Urothelium cell line (cell line): Measurements from ENCODE around the gene UQCRHL.

Experiments
- DNase-seq: peaks from one replicate; pipeline ENCODE4 v3.0.0; 2011; ENCODE audit warnings: low spot score, mixed read lengths
- FAIRE-seq: peaks from 2 replicates; lab custom pipeline; 2011; peaks lifted over from hg19 to GRCh38; lab: Jason Lieb, UNC

Gene UQCRHL

DNA sequence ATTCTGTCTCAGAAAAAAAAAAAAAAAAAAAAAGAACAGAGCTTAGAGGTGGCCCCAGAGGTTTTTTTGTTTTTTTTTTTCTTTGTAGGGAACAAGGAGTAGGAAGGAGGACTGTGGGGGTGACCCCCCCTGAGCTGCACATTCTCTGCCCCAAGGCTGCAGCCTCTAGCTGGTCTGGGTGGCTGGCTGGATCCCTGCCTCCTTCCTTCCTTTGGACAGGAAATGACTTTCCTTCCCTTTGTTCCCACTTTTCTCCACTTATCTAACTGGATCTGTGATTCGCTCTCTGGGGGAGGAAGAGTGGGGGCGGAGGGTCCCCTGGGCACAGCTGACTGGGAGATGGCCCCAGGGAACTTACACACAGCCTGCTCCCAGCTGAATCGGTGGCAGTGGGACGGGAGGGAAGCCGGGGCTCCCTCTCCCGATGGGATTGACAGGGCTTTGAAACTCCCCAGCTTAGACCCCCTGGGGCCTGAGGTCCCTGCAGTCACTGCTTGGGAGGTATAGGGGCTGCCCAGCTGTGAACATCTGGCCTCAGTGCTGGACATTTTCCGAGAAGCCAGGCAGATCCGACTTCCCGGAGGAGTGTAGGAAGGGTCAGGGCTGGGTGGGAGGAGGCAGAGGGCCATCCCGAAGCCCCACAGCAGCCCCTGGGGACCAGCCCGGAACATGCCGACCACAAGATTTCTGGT is 46.8 kb downstream of the UQCRHL start:
- no peak for FAIRE-seq
- DNase-seq = peak; percentile 54

DNA sequence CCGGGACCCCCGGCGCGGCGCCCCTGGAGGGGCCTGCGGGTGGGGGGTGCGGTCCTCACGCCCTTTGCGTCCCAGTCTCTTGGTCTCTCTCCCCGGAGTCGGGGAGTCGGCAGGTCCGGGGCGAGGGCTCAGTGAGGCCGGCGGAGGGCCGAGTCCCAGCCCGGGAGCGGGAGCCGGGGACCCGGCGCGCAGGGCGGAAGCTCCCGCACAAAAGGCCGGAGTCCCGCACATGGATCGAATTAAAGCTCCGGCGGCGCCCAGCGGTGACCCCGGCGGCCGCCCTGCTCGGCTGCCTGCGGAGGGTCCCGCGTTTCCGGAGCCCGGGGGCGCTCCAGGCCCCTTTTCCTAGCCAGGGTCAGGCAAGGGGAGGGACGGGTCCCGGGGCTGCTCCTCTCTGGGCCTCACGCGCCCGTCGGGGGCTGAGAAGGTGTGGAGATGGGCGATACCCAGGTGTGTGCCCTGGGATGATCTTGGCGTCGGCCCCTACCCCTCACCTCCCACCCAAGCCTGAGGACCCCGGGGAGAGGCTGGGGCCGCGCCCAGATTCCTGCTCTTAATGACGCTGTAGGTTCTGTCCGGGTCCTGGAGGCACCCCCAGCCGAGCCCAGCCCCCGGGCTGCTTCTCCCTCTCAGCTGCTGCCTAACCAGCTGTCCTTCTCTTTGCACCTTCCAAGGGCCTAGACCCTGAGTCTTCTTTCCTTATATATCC is 48.3 kb downstream of the UQCRHL start:
- DNase-seq (no peak), FAIRE-seq (no peak)

DNA sequence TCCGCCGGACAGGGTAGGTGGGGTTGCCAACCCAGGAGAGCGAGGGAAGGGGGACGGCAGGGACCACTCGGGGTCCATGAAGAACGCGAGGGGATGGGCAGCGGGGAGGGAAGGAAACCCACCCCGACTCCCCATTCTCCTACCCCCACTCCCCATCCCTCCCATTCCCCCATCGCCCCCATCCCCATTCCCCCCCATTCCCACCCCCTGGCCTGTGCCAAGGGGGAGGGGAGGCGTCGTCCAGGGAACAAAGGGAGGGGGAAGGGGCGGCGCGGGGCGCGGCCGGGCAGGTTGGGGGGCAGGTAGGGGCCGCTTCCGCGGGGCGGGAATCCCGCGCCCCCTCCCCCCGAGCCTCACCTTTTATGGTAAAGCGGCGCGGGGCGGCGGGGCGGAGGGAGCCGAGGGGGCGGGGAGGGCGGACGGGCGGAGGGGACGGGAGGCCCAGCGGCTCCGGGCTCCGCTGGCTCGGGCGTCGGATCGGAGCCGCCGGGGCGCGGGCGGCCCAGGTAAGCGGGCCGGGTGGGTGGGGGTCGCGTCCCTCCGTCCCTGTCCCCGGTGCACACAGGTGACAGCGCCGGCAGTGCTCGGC is 49.0 kb downstream of the UQCRHL start, which contains the start of gene FBLIM1:
FBLIM1 (plus strand) TSS at position 453 of the 589 bp plus-strand sequence. CDS start 6,189 bp downstream, outside the sequence.
- no peak for DNase-seq
- FAIRE-seq = no peak

DNA sequence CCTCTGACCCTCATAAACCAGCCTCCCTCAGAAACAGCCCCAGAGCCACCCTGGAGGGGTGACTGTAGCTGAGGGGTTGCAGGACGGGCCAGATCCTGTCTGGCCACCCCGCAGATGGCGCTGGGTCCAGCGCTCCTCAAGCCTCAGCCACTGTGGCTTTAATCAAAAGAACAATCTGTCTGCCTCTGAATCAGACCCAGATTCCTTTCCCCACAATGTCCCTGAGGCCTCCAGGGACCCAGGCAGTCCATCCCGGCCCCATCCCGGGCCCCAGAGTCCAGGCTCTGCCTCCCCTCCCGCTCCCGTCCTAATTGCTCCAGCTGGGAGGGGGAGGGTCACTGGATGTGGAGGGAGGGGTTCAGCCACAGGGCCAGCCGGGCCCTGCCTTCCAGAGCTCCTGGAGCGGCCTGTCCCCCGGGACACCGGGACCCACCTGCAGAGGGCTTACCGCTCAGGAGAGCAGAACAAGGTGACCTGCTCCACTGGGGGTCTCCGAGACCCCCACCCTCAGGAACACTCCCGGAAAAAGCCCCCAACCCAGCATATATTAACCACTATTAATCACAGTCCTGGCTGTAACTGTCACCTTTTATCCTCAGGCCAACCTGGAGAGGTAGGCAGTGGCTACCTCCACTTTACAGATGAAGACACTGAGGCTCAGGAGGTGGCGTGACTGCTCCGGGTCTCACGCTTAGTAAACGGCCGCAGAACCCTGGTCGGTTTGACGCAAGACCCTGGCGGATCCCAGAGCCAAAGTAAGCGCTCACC is 49.7 kb downstream of the UQCRHL start:
- FAIRE-seq (no peak), DNase-seq (no peak)
